H9 (cell line): ENCODE measurements around the gene GATAD2B. TPM values are rescaled to one million over a fixed set of nuclear protein-coding genes. Genes with fewer than 3 reads are reported as not detected.

ENCODE experiments used
- DNase-seq: peaks from one replicate; pipeline ENCODE4 v3.0.0-alpha.2; 2017
- H2AFZ ChIP-seq: one replicate; pipeline ENCODE4 v1.6.1; 2013; ENCODE audit warnings: mild to moderate bottlenecking, low read length, control low read depth, moderate library complexity
- H2AK5ac ChIP-seq: 2 replicates; pipeline ENCODE4 v1.6.1; 2013; ENCODE audit warnings: low read length, control low read depth, mixed read lengths; ENCODE audit not compliant: insufficient read length
- H2BK120ac ChIP-seq: one replicate; pipeline ENCODE4 v1.6.1; 2013; ENCODE audit warnings: low read depth, mild to moderate bottlenecking, low read length, control low read depth, inconsistent platforms; ENCODE audit not compliant: poor library complexity, severe bottlenecking
- H2BK12ac ChIP-seq: 2 replicates; pipeline ENCODE4 v1.6.1; 2013; ENCODE audit warnings: low read length, control low read depth, mixed read lengths, low read depth; ENCODE audit not compliant: insufficient read length
- H2BK15ac ChIP-seq: 2 replicates; pipeline ENCODE4 v1.6.1; 2013; ENCODE audit warnings: low read depth, low read length, control low read depth
- H2BK20ac ChIP-seq: one replicate; pipeline ENCODE4 v1.6.1; 2013; ENCODE audit warnings: low read depth, mild to moderate bottlenecking, low read length, control low read depth, inconsistent platforms; ENCODE audit not compliant: poor library complexity, severe bottlenecking
- H2BK5ac ChIP-seq: 2 replicates; pipeline ENCODE4 v1.6.1; 2013; ENCODE audit warnings: low read length, control low read depth, mixed read lengths; ENCODE audit not compliant: insufficient read length
- H3K14ac ChIP-seq: 2 replicates; pipeline ENCODE4 v1.6.1; 2013; ENCODE audit warnings: low read length, control low read depth; ENCODE audit not compliant: insufficient read depth
- H3K18ac ChIP-seq: 2 replicates; pipeline ENCODE4 v1.6.1; 2013; ENCODE audit warnings: low read depth, mild to moderate bottlenecking, mixed read lengths, low read length, control low read depth; ENCODE audit not compliant: insufficient read length
- H3K23ac ChIP-seq: 2 replicates; pipeline ENCODE4 v1.6.1; 2013; ENCODE audit warnings: low read length, control low read depth, mixed read lengths, low read depth; ENCODE audit not compliant: insufficient read length
- H3K23me2 ChIP-seq: 2 replicates; pipeline ENCODE4 v1.6.1; 2013; ENCODE audit warnings: low read depth, mild to moderate bottlenecking, mixed read lengths, low read length, control low read depth; ENCODE audit not compliant: insufficient read length, poor library complexity, severe bottlenecking
- H3K27ac ChIP-seq: 2 replicates; pipeline ENCODE4 v1.5.1; 2013; ENCODE audit warnings: low read length, control low read depth, mixed read lengths, low read depth; ENCODE audit not compliant: insufficient read length
- H3K27me3 ChIP-seq: 2 replicates; pipeline ENCODE4 v1.6.1; 2013; ENCODE audit warnings: low read length, control low read depth, inconsistent platforms; ENCODE audit not compliant: insufficient read depth
- H3K4ac ChIP-seq: 2 replicates; pipeline ENCODE4 v1.6.1; 2013; ENCODE audit warnings: low read depth, mild to moderate bottlenecking, control low read depth, inconsistent platforms, low read length, moderate library complexity
- H3K4me1 ChIP-seq: 2 replicates; pipeline ENCODE4 v1.6.1; 2013; ENCODE audit warnings: low read length, control low read depth, inconsistent platforms; ENCODE audit not compliant: insufficient read depth
- H3K4me2 ChIP-seq: 2 replicates; pipeline ENCODE4 v1.6.1; 2013; ENCODE audit warnings: low read length, control low read depth, mixed read lengths; ENCODE audit not compliant: insufficient read length, insufficient read depth
- H3K56ac ChIP-seq: 2 replicates; pipeline ENCODE4 v1.6.1; 2013; ENCODE audit warnings: low read depth, mild to moderate bottlenecking, mixed read lengths, low read length, control low read depth; ENCODE audit not compliant: insufficient read length
- H3K79me1 ChIP-seq: 2 replicates; pipeline ENCODE4 v1.6.1; 2013; ENCODE audit warnings: low read depth, mild to moderate bottlenecking, moderate library complexity, low read length, control low read depth, inconsistent platforms; ENCODE audit not compliant: insufficient read depth, poor library complexity, severe bottlenecking
- H3K79me2 ChIP-seq: 2 replicates; pipeline ENCODE4 v1.6.1; 2013; ENCODE audit warnings: low read length, control low read depth, inconsistent platforms; ENCODE audit not compliant: insufficient read depth
- H3K9ac ChIP-seq: 2 replicates; pipeline ENCODE4 v1.6.1; 2013; ENCODE audit warnings: low read length, control low read depth, mixed read lengths; ENCODE audit not compliant: insufficient read length; ENCODE audit errors: extremely low read depth
- H3K9me3 ChIP-seq: one replicate; pipeline ENCODE4 v1.6.1; 2013; ENCODE audit warnings: low read depth, low read length, inconsistent platforms; ENCODE audit not compliant: control insufficient read depth
- H3T11ph ChIP-seq: one replicate; pipeline ENCODE4 v1.6.1; 2013; ENCODE audit warnings: mild to moderate bottlenecking, low read length, control low read depth, inconsistent platforms
- H4K20me1 ChIP-seq: one replicate; pipeline ENCODE4 v1.6.1; 2013; ENCODE audit not compliant: control insufficient read depth, insufficient read length, insufficient read depth
- H4K5ac ChIP-seq: 2 replicates; pipeline ENCODE4 v1.6.1; 2013; ENCODE audit warnings: low read depth, mild to moderate bottlenecking, mixed read lengths, low read length, control low read depth; ENCODE audit not compliant: insufficient read length
- H4K8ac ChIP-seq: replicated peaks from 2 replicates; pipeline ENCODE4 v1.6.1; 2013; ENCODE audit warnings: low read length, control low read depth, mixed read lengths, low read depth; ENCODE audit not compliant: insufficient read length
- H4K91ac ChIP-seq: 2 replicates; pipeline ENCODE4 v1.6.1; 2013; ENCODE audit warnings: low read depth, mild to moderate bottlenecking, moderate library complexity, mixed read lengths, low read length, control low read depth; ENCODE audit not compliant: insufficient read length
- H3K27ac Mint-ChIP-seq, 3 experiments: 2 replicates in 2 of 3; 3 replicates in 1 of 3; pipeline ENCODE4 v1.8.0; 2020 to 2021; ENCODE audit warnings: mixed read lengths in 3 of 3, mild to moderate bottlenecking in 1 of 3, moderate library complexity in 1 of 3
- H3K27me3 Mint-ChIP-seq: 2 replicates; pipeline ENCODE4 v1.8.0; 2021; ENCODE audit warnings: low read depth, mild to moderate bottlenecking, moderate library complexity, mixed read lengths
- H3K36me3 Mint-ChIP-seq, 3 experiments: 2 replicates in 2 of 3; 3 replicates in 1 of 3; pipeline ENCODE4 v1.8.0; 2020 to 2021; ENCODE audit warnings: low read depth in 3 of 3, mixed read lengths in 3 of 3; ENCODE audit not compliant: insufficient read depth in 1 of 3
- H3K4me1 Mint-ChIP-seq, 2 experiments: 2 replicates each; pipeline ENCODE4 v1.8.0; 2020; ENCODE audit warnings: mixed read lengths in 2 of 2
- H3K4me3 Mint-ChIP-seq, 2 experiments: 2 replicates in 1 of 2; 3 replicates in 1 of 2; pipeline ENCODE4 v1.8.0; 2020 to 2021; ENCODE audit warnings: mild to moderate bottlenecking in 2 of 2, mixed read lengths in 2 of 2, moderate library complexity in 1 of 2
- H3K9me3 Mint-ChIP-seq, 2 experiments: 2 replicates in 1 of 2; 3 replicates in 1 of 2; pipeline ENCODE4 v1.8.0; 2020; ENCODE audit warnings: mild to moderate bottlenecking in 2 of 2, mixed read lengths in 2 of 2, moderate library complexity in 1 of 2
- WGBS: extraction: QIAGEN DNeasy Blood & Tissue Kit; methylation state at CpG from one replicate; pipeline ENCODE4 v1.1.7; 2013; ENCODE audit warnings: missing lambda C conversion rate, low lambda C conversion rate, mixed read lengths; ENCODE audit not compliant: insufficient read length; ENCODE audit errors: extremely low coverage; 5-methylcytosine and 5-hydroxymethylcytosine counted together
- total RNA-seq: library from RNA; stranded (reverse); gene quantifications from 2 replicates; pipeline ENCODE4 v1.2.1, GENCODE V29; 2021
- TF ChIP-seq, protein P1 (sequence below): fragments of 200-600 bp; sonication (generic); conservative IDR thresholded peaks from 3 replicates; pipeline ENCODE4 v1.8.0; 2021; ENCODE audit warnings: antibody characterized with exemption, mild to moderate bottlenecking

Gene GATAD2B
- total RNA-seq, 1 experiment from 2014 or later: 44.1 TPM

DNA sequence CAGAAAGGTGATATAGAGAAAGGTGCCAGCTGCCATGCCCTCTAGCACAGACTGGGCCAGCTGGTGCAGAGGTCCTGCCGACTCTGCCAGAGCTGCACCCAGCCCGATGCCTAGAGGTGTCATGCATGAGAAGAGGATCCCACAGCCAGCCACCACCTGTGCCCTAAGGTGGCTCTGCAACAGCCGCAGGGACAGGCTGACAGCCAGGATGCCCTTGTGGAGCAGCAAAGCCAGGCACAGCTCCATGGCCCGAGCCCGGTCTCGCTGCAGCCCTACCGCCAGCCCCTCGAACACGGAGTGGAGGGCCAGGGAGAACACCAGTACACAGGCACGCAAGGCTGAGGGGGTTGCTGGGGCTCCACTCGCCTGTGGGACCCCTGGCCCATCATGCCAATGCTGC is 37.4 kb upstream of the GATAD2B start:
- H2AK5ac ChIP-seq: no peak overlapping the region
- H3K27me3 ChIP-seq: no peaks in the 10 kb centered on the region
- H3K27ac Mint-ChIP-seq: peak overlapping the region in 1 of 3 experiments; percentile 87; a peak in 2 of 7 replicates
- H3K18ac ChIP-seq: no peak overlapping the region
- H3K4me1 Mint-ChIP-seq: peaks cover 42 to 54% of the 10 kb centered on the region in 2 experiments
- H3K79me1 ChIP-seq: peaks cover 18% of the 10 kb centered on the region
- H3K23me2 ChIP-seq: peaks cover 29% of the 10 kb centered on the region
- H4K20me1 ChIP-seq: no peaks in the 10 kb centered on the region
- H3K27ac ChIP-seq: no peak overlapping the region
- no peaks in the 10 kb centered on the region for H3K27me3 Mint-ChIP-seq
- no peaks in the 10 kb centered on the region for H3K9me3 ChIP-seq
- no peak overlapping the region for H2BK12ac ChIP-seq
- no peak overlapping the region for H4K5ac ChIP-seq
- no peak overlapping the region for H4K91ac ChIP-seq
- no peak overlapping the region for H2AFZ ChIP-seq
- H3K4me1 ChIP-seq: no peaks in the 10 kb centered on the region
- WGBS: no CpG with 5 or more reads among the region's 11 CpGs
- no peak overlapping the region for H3K23ac ChIP-seq
- H3K9me3 Mint-ChIP-seq: no peaks in the 10 kb centered on the region; a peak in 1 of 5 replicates
- peak overlapping the region in 1 of 2 experiments; percentile 100; a peak in 2 of 5 replicates for H3K4me3 Mint-ChIP-seq
- peaks cover 40% of the 10 kb centered on the region for H3K79me2 ChIP-seq
- no peak overlapping the region for H2BK5ac ChIP-seq
- H3K4ac ChIP-seq: no peak overlapping the region
- no peak overlapping the region for H3K4me2 ChIP-seq
- no peak overlapping the region for H3K9ac ChIP-seq
- TF ChIP-seq, protein P1, sequence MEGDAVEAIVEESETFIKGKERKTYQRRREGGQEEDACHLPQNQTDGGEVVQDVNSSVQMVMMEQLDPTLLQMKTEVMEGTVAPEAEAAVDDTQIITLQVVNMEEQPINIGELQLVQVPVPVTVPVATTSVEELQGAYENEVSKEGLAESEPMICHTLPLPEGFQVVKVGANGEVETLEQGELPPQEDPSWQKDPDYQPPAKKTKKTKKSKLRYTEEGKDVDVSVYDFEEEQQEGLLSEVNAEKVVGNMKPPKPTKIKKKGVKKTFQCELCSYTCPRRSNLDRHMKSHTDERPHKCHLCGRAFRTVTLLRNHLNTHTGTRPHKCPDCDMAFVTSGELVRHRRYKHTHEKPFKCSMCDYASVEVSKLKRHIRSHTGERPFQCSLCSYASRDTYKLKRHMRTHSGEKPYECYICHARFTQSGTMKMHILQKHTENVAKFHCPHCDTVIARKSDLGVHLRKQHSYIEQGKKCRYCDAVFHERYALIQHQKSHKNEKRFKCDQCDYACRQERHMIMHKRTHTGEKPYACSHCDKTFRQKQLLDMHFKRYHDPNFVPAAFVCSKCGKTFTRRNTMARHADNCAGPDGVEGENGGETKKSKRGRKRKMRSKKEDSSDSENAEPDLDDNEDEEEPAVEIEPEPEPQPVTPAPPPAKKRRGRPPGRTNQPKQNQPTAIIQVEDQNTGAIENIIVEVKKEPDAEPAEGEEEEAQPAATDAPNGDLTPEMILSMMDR: no peak
- no peak overlapping the region for H4K8ac ChIP-seq
- H2BK20ac ChIP-seq: no peak overlapping the region
- DNase-seq: no peak
- peaks cover 25 to 36% (median 27%) of the 10 kb centered on the region in 3 experiments for H3K36me3 Mint-ChIP-seq
- H2BK15ac ChIP-seq: no peak overlapping the region
- no peak overlapping the region for H3T11ph ChIP-seq
- H2BK120ac ChIP-seq: no peak overlapping the region
- no peak overlapping the region for H3K56ac ChIP-seq
- no peak overlapping the region for H3K14ac ChIP-seq
